Stomach (tissue), 4 donors: ENCODE data around the gene GSTA2.

ENCODE experiments used
- POLR2A ChIP-seq, 4 donors: fragments of 450-650 bp; IDR thresholded peaks; one replicate each; pipeline ENCODE4 v1.6.1; 2016; ENCODE audit warnings: antibody characterized with exemption in 4 of 4, control low read depth in 2 of 4, mild to moderate bottlenecking in 1 of 4, moderate library complexity in 1 of 4
- POLR2AphosphoS5 ChIP-seq, 3 donors: sonication (generic); formaldehyde crosslinking; IDR thresholded peaks; one replicate each; pipeline ENCODE4 v1.6.1; 2016; ENCODE audit warnings: antibody characterized with exemption in 3 of 3
- TF ChIP-seq, protein P1 (sequence below), 7 experiments: fragments of 450-650 bp in 4 of 7; fragments of 200-600 bp in 3 of 7; sonication (generic) in 3 of 7; IDR thresholded peaks; one replicate each; pipeline ENCODE4 v1.5.1; 2016 to 2019; ENCODE audit warnings: antibody characterized with exemption in 7 of 7, control low read depth in 2 of 7, mild to moderate bottlenecking in 1 of 7

DNA sequence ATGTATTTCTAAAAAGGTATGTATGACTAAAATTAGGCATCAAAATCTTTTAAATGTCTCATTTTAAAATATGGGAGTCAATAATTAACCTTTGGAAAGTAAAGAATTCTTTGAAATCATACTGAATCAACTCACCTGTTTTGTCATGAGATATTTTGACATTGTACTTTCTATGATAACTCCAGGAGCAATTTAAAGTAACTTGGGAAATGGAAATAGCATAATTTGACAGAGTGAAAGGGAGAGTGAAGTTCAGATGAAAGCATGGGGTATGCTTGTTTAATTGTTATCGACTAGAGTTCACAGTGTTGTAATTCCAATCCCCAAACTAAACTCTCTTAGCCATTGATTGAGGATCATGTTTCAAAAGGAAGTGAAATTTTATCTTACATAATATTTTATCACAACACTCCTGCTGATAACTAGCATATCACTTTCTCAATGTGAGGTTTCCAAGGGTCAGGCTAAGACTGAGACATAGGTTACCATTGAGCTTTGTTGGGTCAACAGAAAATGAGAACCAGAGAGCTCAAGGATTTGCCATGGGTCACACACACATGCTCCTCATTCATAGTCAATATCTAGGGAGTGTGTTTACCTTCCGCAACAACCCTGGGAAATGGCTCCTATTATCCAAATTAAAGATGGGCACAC is 38.0 kb upstream of the GSTA2 start:
- no peak for TF ChIP-seq POLR2A (IDR thresholded peaks at IDR 0.05)
- TF ChIP-seq, protein P1, sequence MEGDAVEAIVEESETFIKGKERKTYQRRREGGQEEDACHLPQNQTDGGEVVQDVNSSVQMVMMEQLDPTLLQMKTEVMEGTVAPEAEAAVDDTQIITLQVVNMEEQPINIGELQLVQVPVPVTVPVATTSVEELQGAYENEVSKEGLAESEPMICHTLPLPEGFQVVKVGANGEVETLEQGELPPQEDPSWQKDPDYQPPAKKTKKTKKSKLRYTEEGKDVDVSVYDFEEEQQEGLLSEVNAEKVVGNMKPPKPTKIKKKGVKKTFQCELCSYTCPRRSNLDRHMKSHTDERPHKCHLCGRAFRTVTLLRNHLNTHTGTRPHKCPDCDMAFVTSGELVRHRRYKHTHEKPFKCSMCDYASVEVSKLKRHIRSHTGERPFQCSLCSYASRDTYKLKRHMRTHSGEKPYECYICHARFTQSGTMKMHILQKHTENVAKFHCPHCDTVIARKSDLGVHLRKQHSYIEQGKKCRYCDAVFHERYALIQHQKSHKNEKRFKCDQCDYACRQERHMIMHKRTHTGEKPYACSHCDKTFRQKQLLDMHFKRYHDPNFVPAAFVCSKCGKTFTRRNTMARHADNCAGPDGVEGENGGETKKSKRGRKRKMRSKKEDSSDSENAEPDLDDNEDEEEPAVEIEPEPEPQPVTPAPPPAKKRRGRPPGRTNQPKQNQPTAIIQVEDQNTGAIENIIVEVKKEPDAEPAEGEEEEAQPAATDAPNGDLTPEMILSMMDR (IDR thresholded peaks at IDR 0.05), result no peak
- TF ChIP-seq POLR2AphosphoS5 (IDR thresholded peaks at IDR 0.05), result no peak
